ENCODE measurements around the gene TMEM175. TPM values are rescaled to one million over a fixed set of nuclear protein-coding genes. Genes with fewer than 3 reads are reported as not detected.

TMEM175 gene
- total and polyA plus RNA-seq, 2 of the 8 experiments (the other 6 are each of a cell fraction or from before 2014, with no cell fraction given) = 4.9 to 20.7 TPM

DNA sequence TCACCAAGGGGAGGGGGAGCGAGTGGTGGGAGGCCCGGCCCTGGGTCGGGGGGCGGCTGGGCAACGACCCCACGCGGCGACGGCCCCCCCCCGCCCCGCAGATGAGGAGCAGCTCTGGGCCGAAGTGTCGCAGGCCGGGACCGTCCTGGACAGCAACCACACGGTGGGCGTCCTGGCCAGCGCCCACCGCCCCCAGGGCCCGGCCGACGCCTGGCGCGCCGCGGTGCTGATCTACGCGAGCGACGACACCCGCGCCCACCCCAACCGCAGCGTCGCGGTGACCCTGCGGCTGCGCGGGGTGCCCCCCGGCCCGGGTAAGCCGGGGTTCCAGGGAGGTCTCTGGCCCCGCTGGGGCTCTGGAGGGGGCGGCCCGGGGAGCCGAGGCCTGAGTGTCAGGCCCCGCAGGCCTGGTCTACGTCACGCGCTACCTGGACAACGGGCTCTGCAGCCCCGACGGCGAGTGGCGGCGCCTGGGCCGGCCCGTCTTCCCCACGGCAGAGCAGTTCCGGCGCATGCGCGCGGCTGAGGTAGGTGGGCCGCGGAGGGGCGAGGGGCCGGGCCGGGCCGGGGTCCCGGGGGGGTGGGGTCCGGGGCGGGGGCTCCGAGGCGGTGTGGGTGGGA lies 70.5 kb downstream of the TMEM175 start (continued):
- no peak for TF ChIP-seq MAX (IDR thresholded peaks at IDR 0.05)
- TF ChIP-seq ZNF274 (IDR thresholded peaks at IDR 0.05; ENCODE audit: borderline replicate concordance, extremely low read depth, low read length) = no peak
- TF ChIP-seq KDM4A (IDR thresholded peaks at IDR 0.05; ENCODE audit: low read depth, low read length, severe bottlenecking) = peak; percentile 51
- no peak for TF ChIP-seq JUND (IDR thresholded peaks at IDR 0.05; ENCODE audit: low read length)
